ENCODE measurements around the gene ZBTB14. TPM values are rescaled to one million over a fixed set of nuclear protein-coding genes. Genes with fewer than 3 reads are reported as not detected.

Gene ZBTB14
- total RNA-seq, 2 experiments from 2014 or later: 28.1 to 33.9 TPM

GRCh38 chr18:5286525-5286924 is 9.0 kb downstream of the ZBTB14 start:
- no peak overlapping the region for H2AFZ ChIP-seq (ENCODE audit: low read length)
- intact Hi-C loops (cut with micrococcal nuclease; ENCODE audit: unreplicated experiment): no loop called here
- CTCF ChIA-PET (ENCODE audit: unreplicated experiment): no interaction called here

GRCh38 chr18:5285326-5285725 is 10.2 kb downstream of the ZBTB14 start:
- Histone ChIP-seq H3K9me2 (ENCODE audit: insufficient read depth, low read length) (no peaks in the 10 kb centered on the region), H3K79me2 (ENCODE audit: insufficient read depth, low read depth, low read length) (peaks cover 38% of the 10 kb centered on the region; the same call in 1 of the 2 replicates), H3K4me1 (ENCODE audit: insufficient read depth, low read length, poor library complexity, severe bottlenecking) (peaks cover 61% of the 10 kb centered on the region), H3K4me2 (ENCODE audit: low read length) (peak overlapping the region; percentile 98), H2AFZ (ENCODE audit: low read length) (peak overlapping the region; percentile 7; the same call in 1 of the 2 replicates), H3K36me3 (ENCODE audit: insufficient read depth, low read length) (peaks cover 20% of the 10 kb centered on the region), H3K27ac (ENCODE audit: low read depth, low read length, poor library complexity, severe bottlenecking) (peak overlapping the region; percentile 29), H3K4me3 (ENCODE audit: low read depth, low read length, poor library complexity, severe bottlenecking) (peak overlapping the region; percentile 24), H3K9me3 (ENCODE audit: low read length) (peaks cover 4% of the 10 kb centered on the region; the same call in 1 of the 2 replicates), H4K20me1 (ENCODE audit: insufficient read depth, low read length) (no peaks in the 10 kb centered on the region)
- POLR2A ChIA-PET: interaction anchor here (0.7 to 3.6 kb wide), 3 partner anchors 8 to 117 kb away, joined by 3 to 22 read pairs (median 3); no protein-coding TSS in a partner anchor
- peak; percentile 49 for DNase-seq (ENCODE audit: low spot score)
- intact Hi-C loops (cut with micrococcal nuclease; ENCODE audit: unreplicated experiment): no loop called here
- CTCF ChIA-PET (ENCODE audit: unreplicated experiment): interaction anchor here (0.6 kb wide), 1 partner anchor 1297 kb away, joined by 3 read pairs; no protein-coding TSS in a partner anchor
- BruUV-seq (replicated peaks): no TSS peak
- TF ChIP-seq EZH2phosphoT487 (IDR thresholded peaks at IDR 0.05; ENCODE audit: borderline replicate concordance, low read depth, low read length): no peak
- TF ChIP-seq CTCF (conservative IDR thresholded peaks at IDR 0.05; ENCODE audit: low read length): no peak

More at GRCh38 chr18:5286525-5286924, 9.0 kb downstream of the ZBTB14 start:
- H3K36me3 ChIP-seq (ENCODE audit: insufficient read depth, low read length): peaks cover 32% of the 10 kb centered on the region
- H3K4me3 ChIP-seq (ENCODE audit: low read depth, low read length, poor library complexity, severe bottlenecking): no peak overlapping the region
- H3K4me2 ChIP-seq (ENCODE audit: low read length): peak overlapping the region; percentile 98
- H3K79me2 ChIP-seq (ENCODE audit: insufficient read depth, low read depth, low read length): peaks cover 50% of the 10 kb centered on the region; the same call in 1 of the 2 replicates
- no peaks in the 10 kb centered on the region for H3K9me2 ChIP-seq (ENCODE audit: insufficient read depth, low read length)
- no TSS peak for BruUV-seq (replicated peaks)
- POLR2A ChIA-PET: interaction anchor here (2.0 kb wide), 1 partner anchor 49 kb away, joined by 11 read pairs; no protein-coding TSS in a partner anchor
- TF ChIP-seq EZH2phosphoT487 (IDR thresholded peaks at IDR 0.05; ENCODE audit: borderline replicate concordance, low read depth, low read length) (no peak), CTCF (conservative IDR thresholded peaks at IDR 0.05; ENCODE audit: low read length) (no peak)
- no peak for DNase-seq (ENCODE audit: low spot score)
- H4K20me1 ChIP-seq (ENCODE audit: insufficient read depth, low read length): no peaks in the 10 kb centered on the region
- H3K9me3 ChIP-seq (ENCODE audit: low read length): no peaks in the 10 kb centered on the region; the same call in 1 of the 2 replicates
- H3K4me1 ChIP-seq (ENCODE audit: insufficient read depth, low read length, poor library complexity, severe bottlenecking): peaks cover 73% of the 10 kb centered on the region
- peak overlapping the region; percentile 89 for H3K27ac ChIP-seq (ENCODE audit: low read depth, low read length, poor library complexity, severe bottlenecking)

- peaks cover 9% of the 10 kb centered on the region; the same call in 1 of the 2 replicates for H3K9me3 ChIP-seq (ENCODE audit: low read length)
- H3K4me1 ChIP-seq (ENCODE audit: insufficient read depth, low read length, poor library complexity, severe bottlenecking): peaks cover 56% of the 10 kb centered on the region
- POLR2A ChIA-PET: interaction anchor here (1.4 to 3.6 kb wide), 3 partner anchors 9 to 24 kb away, joined by 4 to 22 read pairs (median 8); partner anchors contain the start of gene ZBTB14
- BruUV-seq (replicated peaks): no TSS peak
- peaks cover 33% of the 10 kb centered on the region; the same call in 1 of the 2 replicates for H3K79me2 ChIP-seq (ENCODE audit: insufficient read depth, low read depth, low read length)
- H2AFZ ChIP-seq (ENCODE audit: low read length): peak overlapping the region; percentile 7; the same call in 1 of the 2 replicates
- peak overlapping the region; percentile 29 for H3K27ac ChIP-seq (ENCODE audit: low read depth, low read length, poor library complexity, severe bottlenecking)
- TF ChIP-seq EZH2phosphoT487 (IDR thresholded peaks at IDR 0.05; ENCODE audit: borderline replicate concordance, low read depth, low read length): no peak
- TF ChIP-seq CTCF (conservative IDR thresholded peaks at IDR 0.05; ENCODE audit: low read length): no peak
- intact Hi-C loops (cut with micrococcal nuclease; ENCODE audit: unreplicated experiment): no loop called here
- no peak for DNase-seq (ENCODE audit: low spot score)
- H3K9me2 ChIP-seq (ENCODE audit: insufficient read depth, low read length): no peaks in the 10 kb centered on the region
- no peaks in the 10 kb centered on the region for H4K20me1 ChIP-seq (ENCODE audit: insufficient read depth, low read length)
- CTCF ChIA-PET (ENCODE audit: unreplicated experiment): interaction anchor here (0.6 kb wide), 1 partner anchor 1297 kb away, joined by 3 read pairs; no protein-coding TSS in a partner anchor
- H3K4me3 ChIP-seq (ENCODE audit: low read depth, low read length, poor library complexity, severe bottlenecking): peak overlapping the region; percentile 24
- peak overlapping the region; percentile 98 for H3K4me2 ChIP-seq (ENCODE audit: low read length)
- H3K36me3 ChIP-seq (ENCODE audit: insufficient read depth, low read length): peaks cover 15% of the 10 kb centered on the region
These were observed 10.7 kb downstream of the ZBTB14 start for GRCh38 chr18:5284808-5285207.
